ENCODE measurements around the gene PIERCE2. TPM values are rescaled to one million over a fixed set of nuclear protein-coding genes. Genes with fewer than 3 reads are reported as not detected.

Gene PIERCE2, protein sequence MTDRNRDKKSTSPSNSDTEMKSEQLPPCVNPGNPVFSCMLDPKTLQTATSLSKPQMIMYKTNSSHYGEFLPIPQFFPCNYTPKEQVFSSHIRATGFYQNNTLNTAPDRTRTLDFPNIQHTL
- total RNA-seq (ENCODE audit: unreplicated experiment), result 1.9 TPM
- long read RNA-seq, partial matches to known transcripts, result 0 of 1 reads
- long read RNA-seq, other reads (novel, unspliced or antisense), result 1 of 1 reads

- Mint-ChIP-seq H3K27ac (ENCODE audit: unreplicated experiment) (peak within 1 kb of the TSS; percentile 98), H3K36me3 (ENCODE audit: unreplicated experiment) (no peaks in the 10 kb centered on the region), H3K9me3 (ENCODE audit: unreplicated experiment) (peaks cover 4% of the 10 kb centered on the region), H3K4me3 (ENCODE audit: unreplicated experiment) (peak within 1 kb of the TSS; percentile 96), H3K4me1 (ENCODE audit: low read depth, unreplicated experiment) (peaks cover 10% of the 10 kb centered on the region), H3K27me3 (ENCODE audit: unreplicated experiment) (peaks cover 7% of the 10 kb centered on the region)
- peak; percentile 95 for DNase-seq
- TF ChIP-seq, protein P1, sequence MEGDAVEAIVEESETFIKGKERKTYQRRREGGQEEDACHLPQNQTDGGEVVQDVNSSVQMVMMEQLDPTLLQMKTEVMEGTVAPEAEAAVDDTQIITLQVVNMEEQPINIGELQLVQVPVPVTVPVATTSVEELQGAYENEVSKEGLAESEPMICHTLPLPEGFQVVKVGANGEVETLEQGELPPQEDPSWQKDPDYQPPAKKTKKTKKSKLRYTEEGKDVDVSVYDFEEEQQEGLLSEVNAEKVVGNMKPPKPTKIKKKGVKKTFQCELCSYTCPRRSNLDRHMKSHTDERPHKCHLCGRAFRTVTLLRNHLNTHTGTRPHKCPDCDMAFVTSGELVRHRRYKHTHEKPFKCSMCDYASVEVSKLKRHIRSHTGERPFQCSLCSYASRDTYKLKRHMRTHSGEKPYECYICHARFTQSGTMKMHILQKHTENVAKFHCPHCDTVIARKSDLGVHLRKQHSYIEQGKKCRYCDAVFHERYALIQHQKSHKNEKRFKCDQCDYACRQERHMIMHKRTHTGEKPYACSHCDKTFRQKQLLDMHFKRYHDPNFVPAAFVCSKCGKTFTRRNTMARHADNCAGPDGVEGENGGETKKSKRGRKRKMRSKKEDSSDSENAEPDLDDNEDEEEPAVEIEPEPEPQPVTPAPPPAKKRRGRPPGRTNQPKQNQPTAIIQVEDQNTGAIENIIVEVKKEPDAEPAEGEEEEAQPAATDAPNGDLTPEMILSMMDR (IDR thresholded peaks at IDR 0.05; ENCODE audit: partially characterized antibody, unreplicated experiment), result peak; percentile 93
Measured at GRCh38 chr15:55408012-55408928, at the start of gene PIERCE2, which contains the start of gene CCPG1. Gene PIERCE2, plus strand, starts transcription at chr15:55408495. Its CDS starts 274 bp downstream, at chr15:55408769. Gene CCPG1, minus strand, starts transcription at chr15:55408359. Its CDS starts 18,935 bp downstream, at chr15:55389424.

GRCh38 chr15:55360256-55360655 is 48.0 kb upstream of the PIERCE2 start:
- no peaks in the 10 kb centered on the region for H3K27me3 Mint-ChIP-seq (ENCODE audit: unreplicated experiment)
- TF ChIP-seq, protein P1 (IDR thresholded peaks at IDR 0.05; ENCODE audit: partially characterized antibody, unreplicated experiment), result no peak
- H3K9me3 Mint-ChIP-seq (ENCODE audit: unreplicated experiment), result no peaks in the 10 kb centered on the region
- H3K4me3 Mint-ChIP-seq (ENCODE audit: unreplicated experiment), result no peak overlapping the region
- H3K4me1 Mint-ChIP-seq (ENCODE audit: low read depth, unreplicated experiment), result no peaks in the 10 kb centered on the region
- peaks cover 3% of the 10 kb centered on the region for H3K36me3 Mint-ChIP-seq (ENCODE audit: unreplicated experiment)
- DNase-seq, result no peak
- no peak overlapping the region for H3K27ac Mint-ChIP-seq (ENCODE audit: unreplicated experiment)

DNA sequence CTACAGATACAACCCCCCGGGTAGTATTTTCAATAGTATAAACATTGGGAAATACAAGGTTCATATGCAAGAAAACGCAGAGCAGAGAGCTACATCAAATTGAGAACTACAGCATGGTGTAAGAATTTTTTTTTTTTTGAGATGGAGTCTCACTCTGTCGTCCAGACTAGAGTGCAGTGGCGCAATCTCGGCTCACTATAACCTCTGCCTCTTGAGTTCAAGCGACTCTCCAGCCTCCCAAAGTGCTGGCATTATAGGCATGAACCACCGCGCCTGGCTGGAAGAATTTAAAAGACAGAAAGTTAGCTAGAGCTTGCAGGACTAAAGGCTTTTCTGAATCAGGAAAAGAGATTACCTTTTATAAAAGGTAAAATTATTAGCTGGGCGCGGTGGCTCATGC is 47.2 kb upstream of the PIERCE2 start:
- no peak overlapping the region for H3K27ac Mint-ChIP-seq (ENCODE audit: unreplicated experiment)
- no peaks in the 10 kb centered on the region for H3K4me1 Mint-ChIP-seq (ENCODE audit: low read depth, unreplicated experiment)
- H3K4me3 Mint-ChIP-seq (ENCODE audit: unreplicated experiment), result no peak overlapping the region

DNA sequence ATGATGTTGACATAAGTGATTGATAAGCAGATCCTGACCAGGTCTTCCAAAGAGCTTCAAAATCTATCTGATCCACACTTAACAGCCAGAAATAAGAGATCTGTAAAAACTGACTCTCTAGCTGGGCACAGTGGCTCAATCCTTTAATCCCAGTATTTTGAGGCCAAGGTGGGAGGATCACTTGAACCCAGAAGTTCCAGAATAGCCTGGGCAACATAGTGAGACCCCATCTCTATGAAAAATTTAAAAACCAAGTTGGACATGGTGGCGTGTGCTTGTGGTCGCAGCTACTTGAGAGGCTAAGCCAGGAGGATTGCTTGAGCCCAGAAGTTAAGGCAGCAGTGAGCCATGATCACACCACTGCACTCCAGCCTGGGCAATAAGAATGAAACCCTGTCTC is 45.7 kb upstream of the PIERCE2 start:
- no peak for DNase-seq
- Mint-ChIP-seq H3K4me1 (ENCODE audit: low read depth, unreplicated experiment) (no peaks in the 10 kb centered on the region), H3K9me3 (ENCODE audit: unreplicated experiment) (no peaks in the 10 kb centered on the region), H3K27ac (ENCODE audit: unreplicated experiment) (no peak overlapping the region), H3K36me3 (ENCODE audit: unreplicated experiment) (peaks cover 3% of the 10 kb centered on the region), H3K27me3 (ENCODE audit: unreplicated experiment) (no peaks in the 10 kb centered on the region), H3K4me3 (ENCODE audit: unreplicated experiment) (no peak overlapping the region)
- TF ChIP-seq, protein P1 (IDR thresholded peaks at IDR 0.05; ENCODE audit: partially characterized antibody, unreplicated experiment), result no peak

More for the DNA sequence above, 47.2 kb upstream of the PIERCE2 start:
- TF ChIP-seq, protein P1 (IDR thresholded peaks at IDR 0.05; ENCODE audit: partially characterized antibody, unreplicated experiment), result no peak
- Mint-ChIP-seq H3K27me3 (ENCODE audit: unreplicated experiment) (no peaks in the 10 kb centered on the region), H3K36me3 (ENCODE audit: unreplicated experiment) (peaks cover 3% of the 10 kb centered on the region), H3K9me3 (ENCODE audit: unreplicated experiment) (no peaks in the 10 kb centered on the region)
- no peak for DNase-seq
